MCF 10A (cell line): ENCODE results near the gene RNFT2. TPM values are rescaled to one million over a fixed set of nuclear protein-coding genes. Genes with fewer than 3 reads are reported as not detected.

Source experiments
- BruUV-seq: library from RNA; stranded (reverse); fragments of 400-500 nt; replicated peaks from 2 replicates; lab custom pipeline; 2021; lab: Mats Ljungman, UMichigan
- CTCF ChIA-PET: fragments of 300-600 bp; sonication (Branson Sonifier 250); formaldehyde crosslinking; extraction: SDS; loops from one replicate; lab custom pipeline; 2021; ENCODE audit warnings: antibody characterized with exemption, inconsistent platforms; lab: Yijun Ruan, JAX
- POLR2A ChIA-PET: fragments of 300-600, 350-650 bp; sonication (Branson Sonifier 250); formaldehyde crosslinking; extraction: SDS; loops from one replicate; lab custom pipeline; 2020; ENCODE audit warnings: antibody characterized with exemption, inconsistent platforms; lab: Yijun Ruan, JAX
- DNase-seq: peaks from one replicate; pipeline ENCODE4 v3.0.0-alpha.2; 2018; ENCODE audit not compliant: unreplicated experiment
- H3K27ac Mint-ChIP-seq: one replicate; pipeline ENCODE4 v1.8.0; 2022; ENCODE audit warnings: mild to moderate bottlenecking, low read depth, mixed read lengths; ENCODE audit not compliant: unreplicated experiment
- H3K27me3 Mint-ChIP-seq: one replicate; pipeline ENCODE4 v1.8.0; 2022; ENCODE audit warnings: mixed read lengths; ENCODE audit not compliant: insufficient read depth, unreplicated experiment
- H3K36me3 Mint-ChIP-seq: one replicate; pipeline ENCODE4 v1.8.0; 2022; ENCODE audit warnings: mild to moderate bottlenecking, moderate library complexity, mixed read lengths; ENCODE audit not compliant: insufficient read depth, unreplicated experiment
- H3K4me1 Mint-ChIP-seq: one replicate; pipeline ENCODE4 v1.8.0; 2022; ENCODE audit warnings: mixed read lengths; ENCODE audit not compliant: insufficient read depth, unreplicated experiment
- H3K4me3 Mint-ChIP-seq: one replicate; pipeline ENCODE4 v1.8.0; 2022; ENCODE audit warnings: mild to moderate bottlenecking, moderate library complexity, mixed read lengths; ENCODE audit not compliant: unreplicated experiment
- H3K9me3 Mint-ChIP-seq: one replicate; pipeline ENCODE4 v1.8.0; 2022; ENCODE audit warnings: mixed read lengths; ENCODE audit not compliant: unreplicated experiment
- CTCF ChIP-seq: fragments of 200-600 bp; IDR thresholded peaks from one replicate; pipeline ENCODE4 v1.8.0; 2022; ENCODE audit warnings: antibody characterized with exemption, mild to moderate bottlenecking; ENCODE audit not compliant: unreplicated experiment
- intact Hi-C: fragments of 100-400 bp; cut with micrococcal nuclease; formaldehyde crosslinking; loops from 2 replicates; pipeline ENCODE4 v1.14.1; 2022
- total RNA-seq: library from RNA; stranded (reverse); gene quantifications from 2 replicates; pipeline ENCODE4 v1.2.3, GENCODE V29; 2022

The RNFT2 gene
- total RNA-seq, 1 experiment from 2014 or later, result 7.2 TPM

GRCh38 chr12:116799955-116800354, 61.8 kb downstream of the RNFT2 start:
- Mint-ChIP-seq H3K4me1 (no peaks in the 10 kb centered on the region), H3K27ac (no peak overlapping the region), H3K36me3 (no peaks in the 10 kb centered on the region), H3K27me3 (no peaks in the 10 kb centered on the region), H3K4me3 (no peak overlapping the region), H3K9me3 (no peaks in the 10 kb centered on the region)
- no peak for TF ChIP-seq CTCF
- CTCF ChIA-PET, result interaction anchor here (0.6 kb wide), 3 partner anchors 20 to 91 kb away, joined by 3 read pairs; no protein-coding TSS in a partner anchor
- BruUV-seq, result no TSS peak
- no peak for DNase-seq
- intact Hi-C loops, result no loop called here
- POLR2A ChIA-PET, result interaction anchor here (0.6 kb wide), 1 partner anchor 23 kb away, joined by 3 read pairs; no protein-coding TSS in a partner anchor

- no peaks in the 10 kb centered on the region for H3K36me3 Mint-ChIP-seq
- H3K27ac Mint-ChIP-seq, result no peak overlapping the region
- POLR2A ChIA-PET, result no interaction called here
- H3K27me3 Mint-ChIP-seq, result no peaks in the 10 kb centered on the region
- no peak for TF ChIP-seq CTCF
- H3K4me3 Mint-ChIP-seq, result no peak overlapping the region
- H3K9me3 Mint-ChIP-seq, result no peaks in the 10 kb centered on the region
- CTCF ChIA-PET, result interaction anchor here (0.6 kb wide), 1 partner anchor 21 kb away, joined by 3 read pairs; no protein-coding TSS in a partner anchor
- no TSS peak for BruUV-seq
- intact Hi-C loops, result no loop called here
- no peaks in the 10 kb centered on the region for H3K4me1 Mint-ChIP-seq
- no peak for DNase-seq
Measured at GRCh38 chr12:116800918-116801317, 62.8 kb downstream of the RNFT2 start.

DNA sequence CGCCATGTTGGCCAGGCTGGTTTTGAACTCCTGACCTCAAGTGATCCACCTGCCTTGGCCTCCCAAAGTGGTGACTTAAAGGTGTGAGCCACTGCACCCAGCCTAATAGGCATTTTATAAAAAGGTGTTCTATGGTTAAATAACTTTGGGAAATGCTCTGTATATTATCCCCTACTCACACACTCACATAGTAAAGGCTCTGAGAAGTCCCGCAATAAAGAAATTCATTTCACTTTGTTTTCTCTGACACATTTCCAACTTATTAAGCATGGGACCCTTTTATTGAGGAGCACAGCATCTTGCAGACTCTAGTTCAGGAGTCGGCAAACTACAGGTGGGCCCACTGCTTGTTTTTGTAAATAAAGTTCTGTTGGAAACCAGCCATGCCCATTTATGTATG, 63.9 kb downstream of the RNFT2 start:
- no peak for DNase-seq
- Mint-ChIP-seq H3K36me3 (no peaks in the 10 kb centered on the region), H3K27ac (no peak overlapping the region), H3K4me1 (peaks cover 5% of the 10 kb centered on the region), H3K27me3 (no peaks in the 10 kb centered on the region), H3K4me3 (no peak overlapping the region), H3K9me3 (no peaks in the 10 kb centered on the region)
- intact Hi-C loops, result no loop called here
- ChIA-PET CTCF (no interaction called here), POLR2A (no interaction called here)
- BruUV-seq, result no TSS peak
- TF ChIP-seq CTCF, result no peak

DNA sequence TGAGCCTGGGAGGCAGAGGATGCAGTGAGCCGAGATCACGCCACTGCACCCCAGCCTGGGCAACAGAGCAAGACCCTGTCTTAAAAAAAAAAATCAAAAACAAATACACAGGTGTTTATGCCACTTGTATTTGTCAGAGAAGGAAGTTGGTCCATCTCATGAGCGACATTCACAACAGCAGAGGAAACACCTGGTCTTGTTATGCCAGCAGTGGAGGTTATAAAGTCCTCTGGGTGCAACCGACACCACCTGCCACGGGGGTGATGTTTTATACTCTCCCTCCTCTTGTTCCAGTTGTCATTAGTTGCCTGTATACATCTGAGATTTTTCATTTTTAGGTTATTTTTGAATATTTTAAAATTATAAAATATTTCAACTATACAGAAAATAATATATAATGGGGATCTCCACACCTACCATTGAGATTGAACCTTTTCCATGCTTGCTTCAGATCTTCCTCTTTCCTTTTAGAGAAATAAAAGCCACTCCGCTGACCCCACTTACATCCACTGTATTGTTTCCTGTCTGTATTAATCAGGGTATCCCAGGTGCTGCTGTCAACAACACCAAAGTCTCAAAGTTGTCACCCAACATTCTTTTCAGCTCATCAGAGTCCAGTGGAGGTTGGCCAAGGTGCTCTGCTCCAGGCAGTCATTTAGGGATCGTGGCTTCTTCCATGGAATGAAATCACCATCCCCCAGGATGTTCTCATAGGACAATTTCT, 65.1 kb downstream of the RNFT2 start:
- Mint-ChIP-seq H3K9me3 (no peaks in the 10 kb centered on the region), H3K36me3 (no peaks in the 10 kb centered on the region), H3K27me3 (no peaks in the 10 kb centered on the region), H3K27ac (no peak overlapping the region), H3K4me1 (peaks cover 7% of the 10 kb centered on the region), H3K4me3 (no peak overlapping the region)
- intact Hi-C loops, result no loop called here
- CTCF ChIA-PET, result interaction anchor here (1.5 kb wide), 1 partner anchor 77 kb away, joined by 4 read pairs; no protein-coding TSS in a partner anchor
- no peak for TF ChIP-seq CTCF
- no peak for DNase-seq
- BruUV-seq, result no TSS peak
- POLR2A ChIA-PET, result interaction anchor here (0.6 kb wide), 1 partner anchor 247 kb away, joined by 4 read pairs; no protein-coding TSS in a partner anchor
